Glomerular endothelial cell (primary cell): ENCODE results near the gene GHRHR. TPM values are rescaled to one million over a fixed set of nuclear protein-coding genes. Genes with fewer than 3 reads are reported as not detected.

ENCODE experiments used
- DNase-seq: peaks from one replicate; pipeline ENCODE4 v3.0.0-alpha.2; 2011; ENCODE audit warnings: low read depth, low spot score; ENCODE audit errors: extremely low read depth
- total RNA-seq: library from RNA; depleted of rRNA; stranded (reverse); fragments of >200 nt; gene quantifications from 2 replicates; pipeline ENCODE4 v1.2.3, GENCODE V29; 2015

The GHRHR gene
- total RNA-seq, result not detected in 2 replicates

GRCh38 chr7:30963842-30964241, at the start of gene GHRHR:
GHRHR (plus strand) TSS chr7:30963953; CDS start chr7:30964069, 116 bp downstream.
- DNase-seq, result no peak

GRCh38 chr7:30914596-30914995, 49.2 kb upstream of the GHRHR start:
- DNase-seq, result no peak

DNA sequence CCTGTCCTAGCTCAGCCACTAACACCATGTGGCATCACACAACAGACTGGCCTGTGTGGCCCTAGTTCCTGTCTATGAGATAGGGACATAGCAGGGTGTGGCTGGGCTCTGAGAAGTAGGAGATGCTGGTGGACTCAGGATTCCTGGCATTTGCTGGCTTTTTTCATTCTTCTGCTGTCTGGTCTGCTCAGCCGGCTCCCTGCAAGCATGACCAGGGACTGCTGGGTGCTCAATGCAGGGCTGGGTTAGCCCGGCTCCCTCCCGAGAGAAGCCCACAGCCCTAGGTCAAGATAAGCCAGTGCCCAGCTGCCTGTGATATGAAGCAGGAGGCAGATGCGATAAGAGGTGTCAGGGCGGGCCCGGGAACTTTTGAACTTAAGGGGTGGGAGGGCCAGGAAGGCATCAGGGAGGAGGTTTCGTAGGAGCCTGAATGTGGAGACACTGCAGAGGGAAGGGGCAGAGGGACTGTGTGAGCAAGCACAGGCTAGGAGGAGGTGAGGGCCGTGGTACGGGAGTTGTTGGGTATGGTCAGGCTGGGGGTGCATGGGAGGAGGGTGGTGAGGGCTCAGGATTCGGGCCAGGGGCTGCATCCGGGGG, 48.6 kb upstream of the GHRHR start:
- DNase-seq, result no peak

GRCh38 chr7:30915751-30916150, 48.0 kb upstream of the GHRHR start:
- DNase-seq, result no peak

DNA sequence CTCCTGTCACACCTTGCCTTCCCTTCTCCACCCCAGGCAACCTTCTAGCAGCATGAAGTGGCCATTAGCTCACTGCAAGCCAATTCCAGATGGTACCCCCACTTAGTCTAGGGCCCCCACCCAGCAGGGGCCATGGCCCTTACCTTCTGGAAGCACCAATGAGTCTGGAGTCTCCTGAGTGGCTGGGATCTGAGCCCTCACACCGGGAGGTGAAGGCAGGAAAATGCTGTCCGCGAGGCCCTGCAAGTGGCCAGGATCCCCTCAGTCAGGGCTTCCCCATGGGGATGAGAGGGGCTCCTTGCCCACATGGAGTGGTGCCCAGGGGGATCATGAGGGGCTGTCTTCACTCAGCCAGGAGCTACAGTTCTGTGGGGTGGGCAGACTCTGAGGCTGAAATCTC, 47.5 kb upstream of the GHRHR start:
- no peak for DNase-seq

DNA sequence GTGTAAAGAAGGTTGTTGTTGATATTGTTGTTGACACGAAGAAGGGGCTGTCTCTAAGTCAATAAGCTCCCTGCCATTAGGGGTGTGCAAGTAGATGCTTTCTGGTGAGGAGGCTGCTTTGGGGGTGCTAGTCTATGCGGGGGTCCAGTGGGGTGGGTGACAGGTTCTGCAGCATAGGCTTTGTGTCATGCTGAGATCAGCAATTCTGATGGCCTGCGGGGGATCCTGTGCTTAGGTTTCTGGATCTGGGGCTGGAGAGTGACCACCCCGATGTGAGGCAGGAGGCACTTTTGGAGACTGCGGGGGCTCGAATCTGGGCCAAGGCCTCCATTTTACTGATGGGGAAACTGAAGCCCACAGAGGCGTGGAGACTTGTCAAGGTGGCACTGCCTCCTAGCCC, 47.0 kb upstream of the GHRHR start:
- no peak for DNase-seq

DNA sequence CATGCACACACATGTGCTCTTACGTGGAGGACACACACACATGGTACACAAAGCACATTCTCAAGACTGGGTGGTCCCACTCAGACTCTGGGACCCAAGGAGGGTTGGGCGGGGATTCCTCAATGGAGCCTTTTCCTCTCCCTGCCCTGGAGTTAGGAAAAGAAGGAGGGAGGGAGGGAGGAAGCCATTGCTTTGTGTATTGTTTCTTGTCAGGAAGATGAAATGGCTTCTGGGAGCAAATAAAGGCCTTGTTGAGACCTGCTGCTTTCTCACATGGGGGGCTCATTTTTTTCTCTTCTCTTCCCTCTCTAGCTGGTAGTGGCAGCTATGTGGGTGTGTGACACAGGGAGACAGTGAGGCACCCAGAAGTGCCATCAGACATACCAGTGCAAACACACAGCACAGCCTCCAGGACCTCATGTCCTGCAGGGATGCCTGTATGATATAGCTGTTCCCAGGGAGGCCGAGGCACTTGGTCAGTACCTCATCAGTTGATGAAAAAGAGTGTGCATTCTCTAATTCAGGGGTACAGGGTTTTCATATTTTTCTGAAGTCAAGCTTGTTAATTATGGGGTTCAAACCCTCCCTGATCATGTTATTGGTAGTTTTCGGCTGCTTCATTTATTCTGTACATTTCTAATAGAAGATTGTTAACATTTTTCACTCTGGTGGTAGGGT, 46.4 kb upstream of the GHRHR start:
- DNase-seq, result no peak

DNA sequence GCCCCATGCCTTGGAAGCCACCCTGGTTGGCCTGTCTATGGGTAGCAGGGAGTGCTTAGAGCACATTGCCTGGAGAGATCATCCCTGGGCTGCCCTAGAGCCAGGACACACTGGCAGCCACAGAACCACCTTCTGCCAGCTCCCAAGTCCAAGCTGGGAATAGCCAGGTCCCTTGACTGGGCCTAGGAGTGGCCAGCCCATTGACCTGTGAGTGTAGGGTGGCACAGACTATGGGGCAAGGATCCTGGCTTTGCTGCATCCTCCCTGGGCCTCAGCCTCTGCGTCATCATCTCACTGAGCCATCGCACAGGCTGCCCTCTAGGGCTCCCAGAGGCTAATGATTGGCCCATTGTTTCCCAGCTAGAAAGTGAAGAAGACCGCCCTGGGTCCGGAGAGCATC, 45.1 kb upstream of the GHRHR start:
- no peak for DNase-seq

DNA sequence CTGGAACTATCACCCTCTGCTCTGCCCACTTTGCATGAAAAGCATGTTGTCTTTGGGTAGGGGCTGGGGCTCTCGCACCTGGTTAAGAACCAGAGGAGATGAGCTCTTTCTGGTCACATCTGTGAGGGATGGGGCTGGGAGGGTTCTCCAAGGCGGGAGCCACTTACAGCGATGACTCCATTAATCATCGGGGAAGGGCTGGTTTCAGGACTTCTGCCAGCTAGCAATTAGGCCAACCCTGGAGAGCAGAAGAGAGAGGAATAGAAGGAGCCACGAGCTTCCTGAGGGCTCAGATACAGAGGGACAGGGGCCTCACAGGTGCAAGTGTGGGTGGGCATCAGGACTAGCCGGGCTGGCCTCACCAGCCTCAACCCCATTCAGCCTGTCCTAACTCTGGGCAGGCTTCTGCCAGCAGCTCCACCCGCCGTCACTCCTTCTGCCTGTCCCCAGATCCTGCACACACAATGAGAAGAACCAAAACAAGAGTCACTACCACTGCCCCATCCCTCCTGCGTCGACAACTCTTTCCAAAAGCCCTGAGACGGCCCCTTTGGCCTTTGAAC, 43.7 kb upstream of the GHRHR start:
- no peak for DNase-seq

- DNase-seq, result no peak
Measured at GRCh38 chr7:30920584-30921539, 42.9 kb upstream of the GHRHR start.

- no peak for DNase-seq
Measured at GRCh38 chr7:30921540-30922401, 42.0 kb upstream of the GHRHR start.

GRCh38 chr7:30922596-30922995, 41.2 kb upstream of the GHRHR start:
- DNase-seq, result no peak

- DNase-seq, result no peak
Measured at GRCh38 chr7:30923009-30923773, 40.6 kb upstream of the GHRHR start.

DNA sequence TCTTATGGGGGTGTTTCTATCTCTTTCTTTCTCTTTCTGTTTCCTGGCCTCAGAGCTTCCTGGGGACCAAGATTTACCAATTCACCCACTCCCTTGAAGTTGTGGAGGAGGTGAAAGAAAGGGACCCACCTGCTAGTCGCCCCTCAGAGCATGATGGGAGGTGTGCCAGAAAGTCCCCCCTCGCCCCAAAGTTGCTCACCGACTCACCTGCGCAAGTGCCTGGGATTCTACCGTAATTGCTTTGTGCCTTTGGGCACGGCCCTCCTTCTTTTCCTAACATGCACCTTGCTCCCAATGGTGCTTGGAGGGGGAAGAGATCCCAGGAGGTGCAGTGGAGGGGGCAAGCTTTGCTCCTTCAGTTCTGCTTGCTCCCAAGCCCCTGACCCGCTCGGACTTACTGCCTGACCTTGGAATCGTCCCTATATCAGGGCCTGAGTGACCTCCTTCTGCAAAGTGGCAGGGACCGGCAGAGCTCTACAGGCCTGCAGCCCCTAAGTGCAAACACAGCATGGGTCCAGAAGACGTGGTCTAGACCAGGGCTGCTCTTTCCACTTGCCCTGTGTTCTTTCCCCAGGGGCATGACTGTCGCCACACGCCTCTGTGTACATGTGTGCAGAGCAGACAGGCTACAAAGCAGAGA, 39.9 kb upstream of the GHRHR start:
- no peak for DNase-seq

DNA sequence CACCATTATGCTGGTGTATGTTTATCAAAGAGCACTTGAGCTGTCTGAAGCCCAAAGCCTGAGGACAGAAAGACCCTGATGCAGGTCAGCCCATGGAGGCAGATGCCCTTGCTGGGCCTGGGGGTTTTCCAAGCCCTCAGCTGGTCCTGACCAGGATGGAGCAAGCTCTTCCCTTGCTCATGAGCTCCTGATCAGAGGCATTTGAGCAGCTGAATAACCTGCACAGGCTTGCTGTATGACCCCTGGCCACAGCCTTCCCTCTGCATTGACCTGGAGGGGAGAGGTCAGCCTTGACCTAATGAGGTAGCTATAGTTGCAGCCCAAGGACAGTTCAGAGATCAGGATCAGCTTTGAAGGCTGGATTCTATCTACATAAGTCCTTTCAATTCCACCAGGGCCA, 39.1 kb upstream of the GHRHR start:
- no peak for DNase-seq

GRCh38 chr7:30925117-30925516, 38.6 kb upstream of the GHRHR start:
- no peak for DNase-seq

DNA sequence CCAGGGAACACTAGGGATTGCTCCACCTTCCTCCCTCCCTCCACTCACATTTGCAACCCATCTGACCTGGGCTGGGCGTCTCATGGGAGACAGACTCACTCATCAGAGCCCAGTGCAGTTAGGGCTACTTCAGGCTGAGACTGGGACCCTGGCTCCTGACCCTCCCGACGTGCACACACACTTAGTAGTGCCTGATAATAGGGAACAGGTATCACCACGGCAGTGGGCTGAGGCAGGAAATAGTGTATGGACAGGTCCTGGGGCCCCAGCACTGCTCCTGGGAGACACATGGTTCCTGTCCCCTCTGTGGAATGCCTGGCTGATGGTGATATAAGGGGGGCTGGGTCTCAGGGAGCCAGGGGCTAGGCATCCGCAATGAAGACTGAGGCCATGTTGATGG, 37.8 kb upstream of the GHRHR start:
- DNase-seq, result no peak

DNA sequence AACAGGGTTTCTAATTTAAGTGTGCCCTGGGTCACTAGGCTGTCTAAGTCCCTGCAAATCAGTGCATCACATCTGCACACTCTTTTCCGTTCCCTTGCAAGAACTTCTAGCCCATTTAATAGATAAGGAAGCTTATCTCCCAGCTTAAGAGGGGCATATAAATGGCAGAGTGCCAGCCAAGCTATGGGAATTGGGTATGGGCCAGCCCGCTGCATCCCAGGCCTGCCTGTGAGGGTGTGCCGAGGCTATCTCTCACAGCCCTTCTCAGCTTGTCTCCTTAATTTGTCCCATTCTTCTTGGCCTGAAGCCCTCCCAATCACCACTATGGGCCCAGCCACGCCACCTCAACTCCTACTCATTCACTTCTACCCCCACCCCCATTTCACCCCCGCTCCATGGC, 37.4 kb upstream of the GHRHR start:
- DNase-seq, result peak; percentile 48

GRCh38 chr7:30927040-30927439, 36.7 kb upstream of the GHRHR start:
- no peak for DNase-seq
